B cell (primary cell): ENCODE results near the gene TCF25. TPM values are rescaled to one million over a fixed set of nuclear protein-coding genes. Genes with fewer than 3 reads are reported as not detected.

Experiments
- ATAC-seq: fragments of 200-7000 bp; cut with Tn5 transposase; one replicate; pipeline ENCODE4 v1.10.0; 2021; ENCODE audit warnings: low read depth, mild to moderate bottlenecking, moderate number of reproducible peaks, moderate library complexity
- CTCF ChIA-PET: fragments of 350-600 bp; sonication (Branson Sonifier 250); formaldehyde crosslinking; loops from one replicate; lab custom pipeline; 2021; ENCODE audit warnings: antibody characterized with exemption, inconsistent platforms; lab: Charles Lee
- POLR2A ChIA-PET: fragments of 350-600 bp; sonication (Branson Sonifier 250); formaldehyde crosslinking; loops from one replicate; lab custom pipeline; 2021; ENCODE audit warnings: antibody characterized with exemption; lab: Charles Lee
- DNase-seq: peaks from one replicate; pipeline ENCODE4 v3.0.0; 2013
- H2AFZ ChIP-seq: 2 replicates; pipeline ENCODE4 v1.6.1; 2012; ENCODE audit warnings: mild to moderate bottlenecking, low read depth, low read length; ENCODE audit not compliant: insufficient read depth, poor library complexity, severe bottlenecking
- H3K27ac ChIP-seq, 2 donors: 1 replicate in 1 of 2; 2 replicates in 1 of 2; pipeline ENCODE4 v1.5.1; 2012 to 2013; ENCODE audit warnings: low read length in 2 of 2, mild to moderate bottlenecking in 2 of 2, moderate library complexity in 1 of 2
- H3K27me3 ChIP-seq, 4 experiments: fragments of 200-600 bp in 1 of 4; sonication (generic) in 1 of 4; replicated peaks in 1 of 4; 1 replicate in 2 of 4; 2 replicates in 2 of 4; pipeline versions ENCODE4 v1.6.1 to v1.7.0; 2013 to 2016; ENCODE audit warnings: low read length in 3 of 4, mild to moderate bottlenecking in 2 of 4, mixed read lengths in 1 of 4, moderate library complexity in 1 of 4; ENCODE audit not compliant: insufficient read depth in 4 of 4, control insufficient read depth in 3 of 4; ENCODE audit errors: control extremely low read depth in 1 of 4
- H3K36me3 ChIP-seq, 2 experiments: replicated peaks in 1 of 2; 1 replicate in 1 of 2; 2 replicates in 1 of 2; pipeline versions ENCODE4 v1.6.1 to v1.7.1; 2013; ENCODE audit warnings: low read length in 1 of 2; ENCODE audit not compliant: insufficient read depth in 2 of 2, control insufficient read depth in 1 of 2; ENCODE audit errors: control extremely low read depth in 1 of 2, extremely low read depth in 1 of 2
- H3K4me1 ChIP-seq, 2 donors: fragments of 200-600 bp in 1 of 2; sonication (generic) in 1 of 2; 1 replicate in 1 of 2; 2 replicates in 1 of 2; pipeline versions ENCODE4 v1.5.1 to v1.6.1; 2013 to 2017; ENCODE audit warnings: low read length in 2 of 2; ENCODE audit not compliant: control insufficient read depth in 2 of 2, insufficient read depth in 2 of 2
- H3K4me2 ChIP-seq: replicated peaks from 2 replicates; pipeline ENCODE3; 2012; ENCODE audit warnings: mild to moderate bottlenecking, low read depth, low read length; ENCODE audit not compliant: poor library complexity, severe bottlenecking
- H3K4me3 ChIP-seq, 5 experiments: fragments of 200-600 bp in 1 of 5; sonication (generic) in 1 of 5; 1 replicate in 3 of 5; 2 replicates in 2 of 5; pipeline versions ENCODE4 v1.5.1 to v1.7.0; 2011 to 2016; ENCODE audit warnings: low read length in 4 of 5, mild to moderate bottlenecking in 4 of 5, low read depth in 2 of 5, control low read depth in 1 of 5, moderate library complexity in 1 of 5; ENCODE audit not compliant: insufficient read depth in 1 of 5; ENCODE audit errors: control extremely low read depth in 1 of 5, extremely low read depth in 1 of 5
- H3K79me2 ChIP-seq: fragments of 200-600 bp; sonication (generic); one replicate; pipeline ENCODE4 v1.6.0; 2016; ENCODE audit warnings: low read length; ENCODE audit not compliant: control insufficient read depth, insufficient read depth
- H3K9ac ChIP-seq: fragments of 200-600 bp; sonication (generic); 2 replicates; pipeline ENCODE4 v1.6.1; 2017; ENCODE audit warnings: mild to moderate bottlenecking, low read length, moderate library complexity
- H3K9me3 ChIP-seq, 3 donors: one replicate each; pipeline versions ENCODE4 v1.6.1 to v1.7.1; 2013; ENCODE audit warnings: low read length in 2 of 3; ENCODE audit not compliant: control insufficient read depth in 2 of 3, insufficient read depth in 1 of 3; ENCODE audit errors: control extremely low read depth in 1 of 3
- H4K20me1 ChIP-seq: 2 replicates; pipeline ENCODE4 v1.6.0; 2012; ENCODE audit warnings: mild to moderate bottlenecking, low read length; ENCODE audit not compliant: insufficient read depth, control insufficient read depth, poor library complexity, severe bottlenecking
- H3K27ac Mint-ChIP-seq: one replicate; pipeline ENCODE4 v1.8.0; 2021; ENCODE audit warnings: mixed read lengths
- H3K27me3 Mint-ChIP-seq: one replicate; pipeline ENCODE4 v1.8.0; 2021; ENCODE audit warnings: mixed read lengths
- H3K4me1 Mint-ChIP-seq: one replicate; pipeline ENCODE4 v1.8.0; 2021; ENCODE audit warnings: mixed read lengths
- H3K4me3 Mint-ChIP-seq: one replicate; pipeline ENCODE4 v1.8.0; 2021; ENCODE audit warnings: mixed read lengths
- H3K9me3 Mint-ChIP-seq: one replicate; pipeline ENCODE4 v1.8.0; 2022; ENCODE audit warnings: mixed read lengths; ENCODE audit not compliant: insufficient read depth
- EZH2 ChIP-seq: IDR thresholded peaks from 2 replicates; pipeline ENCODE4 v1.6.1; 2012; ENCODE audit warnings: borderline replicate concordance, low read depth, mild to moderate bottlenecking, moderate library complexity, low read length; ENCODE audit not compliant: insufficient read depth, poor library complexity, severe bottlenecking
- WGBS: methylation state at CpG from one replicate; pipeline ENCODE4 v1.1.5; 2013; ENCODE audit warnings: missing lambda C conversion rate; ENCODE audit not compliant: insufficient coverage; 5-methylcytosine and 5-hydroxymethylcytosine counted together
- intact Hi-C: fragments of 100-400 bp; cut with micrococcal nuclease; formaldehyde crosslinking; loops from one replicate; pipeline ENCODE4 v1.10.0; 2022
- polyA plus RNA-seq: library from polyadenylated mRNA; depleted of rRNA; stranded (reverse); fragments of >200 nt; gene quantifications from 2 replicates; pipeline ENCODE4 v1.2.3, GENCODE V29; 2012
- total RNA-seq, 2 donors: library from RNA; stranded (reverse); fragments of 120-200 nt in 1 of 2; gene quantifications; 1 replicate in 1 of 2; 2 replicates in 1 of 2; pipeline versions ENCODE4 v1.2.3 to v1.2.4, GENCODE V29; 2013 to 2022
- TF ChIP-seq, protein P1 (sequence below): fragments of 200-600 bp; IDR thresholded peaks from one replicate; pipeline ENCODE4 v1.8.0; 2022; ENCODE audit warnings: antibody characterized with exemption, mild to moderate bottlenecking

TCF25 gene
- total and polyA plus RNA-seq, 2 donors (not counting 1 experiment from before 2014, with no cell fraction given), result 200 to 444 TPM

DNA sequence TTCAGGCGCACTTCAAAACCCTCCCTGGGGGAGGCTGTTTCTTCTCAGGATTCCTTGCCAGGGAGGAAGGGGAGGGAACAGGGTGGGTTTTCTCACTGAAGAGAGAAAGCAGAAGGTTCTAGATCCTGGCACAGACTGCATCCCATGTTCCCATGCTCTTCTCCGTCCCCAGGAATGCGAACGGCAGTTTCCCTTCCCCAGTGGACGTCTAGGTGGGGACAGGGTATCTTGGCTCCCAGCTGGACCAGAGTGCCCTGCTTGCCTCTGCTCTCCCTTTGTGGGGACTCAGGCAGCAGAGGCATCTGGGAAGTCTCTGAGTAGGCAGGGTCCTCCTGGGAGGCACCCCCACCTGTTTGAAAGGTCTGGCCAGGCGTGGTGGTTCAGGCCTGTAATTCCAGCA is 3.0 kb upstream of the TCF25 start:
- CTCF ChIA-PET, result interaction anchor here (0.7 kb wide), 1 partner anchor 29 kb away, joined by 3 read pairs; no protein-coding TSS in a partner anchor
- Mint-ChIP-seq H3K27ac (no peak overlapping the region), H3K9me3 (no peaks in the 10 kb centered on the region), H3K27me3 (no peaks in the 10 kb centered on the region), H3K4me3 (no peak overlapping the region), H3K4me1 (peaks cover 12% of the 10 kb centered on the region)
- no peak overlapping the region for H3K4me3 ChIP-seq
- peaks cover 16% of the 10 kb centered on the region for H4K20me1 ChIP-seq
- no peaks in the 10 kb centered on the region for H3K27me3 ChIP-seq
- H2AFZ ChIP-seq, result no peak overlapping the region
- TF ChIP-seq EZH2, result no peak
- TF ChIP-seq, protein P1, sequence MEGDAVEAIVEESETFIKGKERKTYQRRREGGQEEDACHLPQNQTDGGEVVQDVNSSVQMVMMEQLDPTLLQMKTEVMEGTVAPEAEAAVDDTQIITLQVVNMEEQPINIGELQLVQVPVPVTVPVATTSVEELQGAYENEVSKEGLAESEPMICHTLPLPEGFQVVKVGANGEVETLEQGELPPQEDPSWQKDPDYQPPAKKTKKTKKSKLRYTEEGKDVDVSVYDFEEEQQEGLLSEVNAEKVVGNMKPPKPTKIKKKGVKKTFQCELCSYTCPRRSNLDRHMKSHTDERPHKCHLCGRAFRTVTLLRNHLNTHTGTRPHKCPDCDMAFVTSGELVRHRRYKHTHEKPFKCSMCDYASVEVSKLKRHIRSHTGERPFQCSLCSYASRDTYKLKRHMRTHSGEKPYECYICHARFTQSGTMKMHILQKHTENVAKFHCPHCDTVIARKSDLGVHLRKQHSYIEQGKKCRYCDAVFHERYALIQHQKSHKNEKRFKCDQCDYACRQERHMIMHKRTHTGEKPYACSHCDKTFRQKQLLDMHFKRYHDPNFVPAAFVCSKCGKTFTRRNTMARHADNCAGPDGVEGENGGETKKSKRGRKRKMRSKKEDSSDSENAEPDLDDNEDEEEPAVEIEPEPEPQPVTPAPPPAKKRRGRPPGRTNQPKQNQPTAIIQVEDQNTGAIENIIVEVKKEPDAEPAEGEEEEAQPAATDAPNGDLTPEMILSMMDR, result no peak
- peaks cover 14 to 19% of the 10 kb centered on the region in 2 donors for H3K4me1 ChIP-seq
- peaks cover 21% of the 10 kb centered on the region for H3K79me2 ChIP-seq
- H3K9me3 ChIP-seq, result peaks cover 0 to 17% (median 7%) of the 10 kb centered on the region in 3 donors
- H3K4me2 ChIP-seq, result no peak overlapping the region
- intact Hi-C loops, result no loop called here
- WGBS, result 97% methylated on average over 5 of the region's 6 CpGs
- no peak overlapping the region for H3K27ac ChIP-seq
- no peak for ATAC-seq
- peaks cover 0 to 7% of the 10 kb centered on the region in 2 experiments for H3K36me3 ChIP-seq
- POLR2A ChIA-PET, result no interaction called here
- no peak overlapping the region for H3K9ac ChIP-seq
- DNase-seq, result no peak

DNA sequence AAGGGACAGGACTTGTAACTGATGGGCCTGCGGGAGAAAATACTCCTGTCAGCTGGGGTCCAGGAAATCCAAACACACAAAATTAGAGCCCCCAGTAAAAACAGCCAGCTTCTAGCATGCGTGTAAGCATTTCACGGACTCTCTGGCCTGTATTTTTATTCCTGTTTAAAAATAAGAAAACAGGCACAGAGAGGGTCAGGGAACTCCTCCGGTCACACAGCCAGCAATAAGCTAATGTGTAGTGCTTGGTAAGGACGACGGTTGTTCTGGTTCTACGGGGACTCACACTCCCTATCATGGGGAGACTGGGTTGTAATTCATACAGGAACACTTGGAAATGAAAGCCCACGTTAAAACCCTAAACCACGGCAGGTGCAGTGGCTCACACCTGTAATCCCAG is 1.5 kb upstream of the TCF25 start:
- Histone ChIP-seq H3K9me3 (peaks cover 0 to 17% (median 7%) of the 10 kb centered on the region in 3 donors), H3K4me3 (no peak overlapping the region), H3K27ac (no peak overlapping the region), H4K20me1 (peaks cover 27% of the 10 kb centered on the region), H3K4me2 (no peak overlapping the region), H3K27me3 (no peaks in the 10 kb centered on the region), H3K79me2 (peaks cover 36% of the 10 kb centered on the region), H3K36me3 (peaks cover 0 to 14% of the 10 kb centered on the region in 2 experiments), H3K4me1 (peaks cover 14 to 19% of the 10 kb centered on the region in 2 donors), H3K9ac (no peak overlapping the region), H2AFZ (no peak overlapping the region)
- Mint-ChIP-seq H3K4me3 (peak overlapping the region; percentile 95), H3K4me1 (peaks cover 14% of the 10 kb centered on the region), H3K27ac (peak overlapping the region; percentile 20), H3K27me3 (no peaks in the 10 kb centered on the region), H3K9me3 (no peaks in the 10 kb centered on the region)
- ChIA-PET POLR2A (no interaction called here), CTCF (interaction anchor here (3.8 kb wide), 1 partner anchor 10 kb away, joined by 40 read pairs; no protein-coding TSS in a partner anchor)
- 89% methylated on average over 3 of the region's 9 CpGs for WGBS
- no peak for DNase-seq
- ATAC-seq, result no peak
- TF ChIP-seq, protein P1, result no peak
- no peak for TF ChIP-seq EZH2
- intact Hi-C loops, result no loop called here
